ENCODE results near the gene UNC5C.

The UNC5C gene

GRCh38 chr4:95360906-95361695, 187.7 kb downstream of the UNC5C start:
- no peaks in the 10 kb centered on the region for H3K4me1 ChIP-seq (ENCODE audit: control insufficient read depth, insufficient read depth, low read length)
- no peak overlapping the region for H3K4me3 ChIP-seq (ENCODE audit: low read length)
- H3K9me3 ChIP-seq (replicated peaks; ENCODE audit: low read length), result no peaks in the 10 kb centered on the region
- no peak overlapping the region for H3K4me2 ChIP-seq (ENCODE audit: low read length)
- no peak overlapping the region for H3K9ac ChIP-seq (ENCODE audit: low read depth, low read length)
- no peaks in the 10 kb centered on the region for H3K27me3 ChIP-seq (ENCODE audit: control insufficient read depth, insufficient read depth, low read length)
- H3K36me3 ChIP-seq (ENCODE audit: insufficient read depth, low read length), result no peaks in the 10 kb centered on the region

GRCh38 chr4:95360256-95360903, 188.4 kb downstream of the UNC5C start:
- H3K9ac ChIP-seq (ENCODE audit: low read depth, low read length), result no peak overlapping the region
- no peaks in the 10 kb centered on the region for H3K27me3 ChIP-seq (ENCODE audit: control insufficient read depth, insufficient read depth, low read length)
- H3K9me3 ChIP-seq (replicated peaks; ENCODE audit: low read length), result no peaks in the 10 kb centered on the region
- H3K36me3 ChIP-seq (ENCODE audit: insufficient read depth, low read length), result no peaks in the 10 kb centered on the region
- H3K4me3 ChIP-seq (ENCODE audit: low read length), result no peak overlapping the region
- H3K4me2 ChIP-seq (ENCODE audit: low read length), result no peak overlapping the region
- H3K4me1 ChIP-seq (ENCODE audit: control insufficient read depth, insufficient read depth, low read length), result no peaks in the 10 kb centered on the region

- no peaks in the 10 kb centered on the region for H3K4me1 ChIP-seq (ENCODE audit: control insufficient read depth, insufficient read depth, low read length)
- H3K36me3 ChIP-seq (ENCODE audit: insufficient read depth, low read length), result no peaks in the 10 kb centered on the region
- H3K4me3 ChIP-seq (ENCODE audit: low read length), result no peak overlapping the region
Observed at GRCh38 chr4:95358421-95358820, 190.4 kb downstream of the UNC5C start.

GRCh38 chr4:95355021-95355420, 193.8 kb downstream of the UNC5C start:
- no peaks in the 10 kb centered on the region for H3K9me3 ChIP-seq (replicated peaks; ENCODE audit: low read length)

More at GRCh38 chr4:95358421-95358820, 190.4 kb downstream of the UNC5C start:
- Histone ChIP-seq H3K4me2 (ENCODE audit: low read length) (no peak overlapping the region), H3K9ac (ENCODE audit: low read depth, low read length) (no peak overlapping the region), H3K27me3 (ENCODE audit: control insufficient read depth, insufficient read depth, low read length) (no peaks in the 10 kb centered on the region), H3K9me3 (replicated peaks; ENCODE audit: low read length) (no peaks in the 10 kb centered on the region)

GRCh38 chr4:95348418-95348817, 200.4 kb downstream of the UNC5C start:
- Histone ChIP-seq H3K9me3 (replicated peaks; ENCODE audit: low read length) (no peaks in the 10 kb centered on the region), H3K36me3 (ENCODE audit: insufficient read depth, low read length) (no peaks in the 10 kb centered on the region), H3K9ac (ENCODE audit: low read depth, low read length) (no peak overlapping the region)

More at GRCh38 chr4:95355021-95355420, 193.8 kb downstream of the UNC5C start:
- no peak overlapping the region for H3K4me2 ChIP-seq (ENCODE audit: low read length)
- no peaks in the 10 kb centered on the region for H3K36me3 ChIP-seq (ENCODE audit: insufficient read depth, low read length)
- H3K4me1 ChIP-seq (ENCODE audit: control insufficient read depth, insufficient read depth, low read length), result no peaks in the 10 kb centered on the region
- no peak overlapping the region for H3K4me3 ChIP-seq (ENCODE audit: low read length)
- no peaks in the 10 kb centered on the region for H3K27me3 ChIP-seq (ENCODE audit: control insufficient read depth, insufficient read depth, low read length)
- H3K9ac ChIP-seq (ENCODE audit: low read depth, low read length), result no peak overlapping the region

GRCh38 chr4:95343235-95343634, 205.5 kb downstream of the UNC5C start:
- no peaks in the 10 kb centered on the region for H3K9me3 ChIP-seq (replicated peaks; ENCODE audit: low read length)
- no peak overlapping the region for H3K4me3 ChIP-seq (ENCODE audit: low read length)
- no peaks in the 10 kb centered on the region for H3K4me1 ChIP-seq (ENCODE audit: control insufficient read depth, insufficient read depth, low read length)
- no peaks in the 10 kb centered on the region for H3K27me3 ChIP-seq (ENCODE audit: control insufficient read depth, insufficient read depth, low read length)
- no peaks in the 10 kb centered on the region for H3K36me3 ChIP-seq (ENCODE audit: insufficient read depth, low read length)
- H3K9ac ChIP-seq (ENCODE audit: low read depth, low read length), result no peak overlapping the region
- H3K4me2 ChIP-seq (ENCODE audit: low read length), result no peak overlapping the region

More at GRCh38 chr4:95348418-95348817, 200.4 kb downstream of the UNC5C start:
- Histone ChIP-seq H3K4me3 (ENCODE audit: low read length) (no peak overlapping the region), H3K27me3 (ENCODE audit: control insufficient read depth, insufficient read depth, low read length) (no peaks in the 10 kb centered on the region), H3K4me1 (ENCODE audit: control insufficient read depth, insufficient read depth, low read length) (no peaks in the 10 kb centered on the region), H3K4me2 (ENCODE audit: low read length) (no peak overlapping the region)

- no peak overlapping the region for H3K9ac ChIP-seq (ENCODE audit: low read depth, low read length)
- H3K36me3 ChIP-seq (ENCODE audit: insufficient read depth, low read length), result no peaks in the 10 kb centered on the region
- H3K4me3 ChIP-seq (ENCODE audit: low read length), result no peak overlapping the region
- H3K4me2 ChIP-seq (ENCODE audit: low read length), result no peak overlapping the region
- H3K4me1 ChIP-seq (ENCODE audit: control insufficient read depth, insufficient read depth, low read length), result no peaks in the 10 kb centered on the region
- no peaks in the 10 kb centered on the region for H3K27me3 ChIP-seq (ENCODE audit: control insufficient read depth, insufficient read depth, low read length)
- no peaks in the 10 kb centered on the region for H3K9me3 ChIP-seq (replicated peaks; ENCODE audit: low read length)
Observed at GRCh38 chr4:95340191-95340590, 208.6 kb downstream of the UNC5C start.

GRCh38 chr4:95325665-95326064, 223.1 kb downstream of the UNC5C start:
- Histone ChIP-seq H3K4me2 (ENCODE audit: low read length) (no peak overlapping the region), H3K4me1 (ENCODE audit: control insufficient read depth, insufficient read depth, low read length) (no peaks in the 10 kb centered on the region), H3K9ac (ENCODE audit: low read depth, low read length) (no peak overlapping the region), H3K36me3 (ENCODE audit: insufficient read depth, low read length) (no peaks in the 10 kb centered on the region), H3K27me3 (ENCODE audit: control insufficient read depth, insufficient read depth, low read length) (no peaks in the 10 kb centered on the region), H3K4me3 (ENCODE audit: low read length) (no peak overlapping the region), H3K9me3 (replicated peaks; ENCODE audit: low read length) (no peaks in the 10 kb centered on the region)

- Histone ChIP-seq H3K4me2 (ENCODE audit: low read length) (no peak overlapping the region), H3K27me3 (ENCODE audit: control insufficient read depth, insufficient read depth, low read length) (no peaks in the 10 kb centered on the region), H3K4me1 (ENCODE audit: control insufficient read depth, insufficient read depth, low read length) (no peaks in the 10 kb centered on the region), H3K36me3 (ENCODE audit: insufficient read depth, low read length) (no peaks in the 10 kb centered on the region), H3K9me3 (replicated peaks; ENCODE audit: low read length) (no peaks in the 10 kb centered on the region), H3K9ac (ENCODE audit: low read depth, low read length) (no peak overlapping the region), H3K4me3 (ENCODE audit: low read length) (no peak overlapping the region)
Observed at GRCh38 chr4:95319169-95319568, 229.6 kb downstream of the UNC5C start.

- H3K4me2 ChIP-seq (ENCODE audit: low read length), result no peak overlapping the region
- H3K27me3 ChIP-seq (ENCODE audit: control insufficient read depth, insufficient read depth, low read length), result no peaks in the 10 kb centered on the region
- H3K4me3 ChIP-seq (ENCODE audit: low read length), result no peak overlapping the region
- H3K36me3 ChIP-seq (ENCODE audit: insufficient read depth, low read length), result no peaks in the 10 kb centered on the region
- H3K9ac ChIP-seq (ENCODE audit: low read depth, low read length), result no peak overlapping the region
- H3K9me3 ChIP-seq (replicated peaks; ENCODE audit: low read length), result no peaks in the 10 kb centered on the region
- no peaks in the 10 kb centered on the region for H3K4me1 ChIP-seq (ENCODE audit: control insufficient read depth, insufficient read depth, low read length)
Observed at GRCh38 chr4:95318483-95318882, 230.3 kb downstream of the UNC5C start.

GRCh38 chr4:95318044-95318443, 230.7 kb downstream of the UNC5C start:
- H3K9ac ChIP-seq (ENCODE audit: low read depth, low read length), result no peak overlapping the region
- no peak overlapping the region for H3K4me2 ChIP-seq (ENCODE audit: low read length)

More at GRCh38 chr4:95318044-95318443, 230.7 kb downstream of the UNC5C start:
- Histone ChIP-seq H3K9me3 (replicated peaks; ENCODE audit: low read length) (no peaks in the 10 kb centered on the region), H3K36me3 (ENCODE audit: insufficient read depth, low read length) (no peaks in the 10 kb centered on the region), H3K4me1 (ENCODE audit: control insufficient read depth, insufficient read depth, low read length) (no peaks in the 10 kb centered on the region), H3K4me3 (ENCODE audit: low read length) (no peak overlapping the region), H3K27me3 (ENCODE audit: control insufficient read depth, insufficient read depth, low read length) (no peaks in the 10 kb centered on the region)
